Caco-2 (cell line): Measurements from ENCODE around the gene CABP2. TPM values are rescaled to one million over a fixed set of nuclear protein-coding genes. Genes with fewer than 3 reads are reported as not detected.

Experiments
- BruUV-seq: library from RNA; stranded (reverse); fragments of 400-500 nt; replicated peaks from 2 replicates; lab custom pipeline; 2021; lab: Mats Ljungman, UMichigan
- CTCF ChIA-PET: fragments of 300-600 bp; sonication (Branson Sonifier 250); formaldehyde crosslinking; loops from one replicate; lab custom pipeline; 2022; ENCODE audit warnings: antibody characterized with exemption; lab: Charles Lee
- POLR2A ChIA-PET: fragments of 300-600 bp; sonication (Branson Sonifier 250); formaldehyde crosslinking; loops from one replicate; lab custom pipeline; 2022; ENCODE audit warnings: antibody characterized with exemption; lab: Charles Lee
- DNase-seq, 2 experiments: peaks; one replicate each; pipeline versions ENCODE4 v3.0.0 to v3.0.0-alpha.2; 2020 to 2022
- H3K27me3 ChIP-seq: replicated peaks from 2 replicates; pipeline ENCODE4 v1.6.0; 2011; ENCODE audit warnings: low read length; ENCODE audit not compliant: control insufficient read depth, insufficient read depth
- H3K36me3 ChIP-seq: 2 replicates; pipeline ENCODE4 v1.5.1; 2011; ENCODE audit warnings: low read length; ENCODE audit not compliant: control insufficient read depth, insufficient read depth
- H3K4me1 ChIP-seq: fragments of 250-450 bp; sonication (Bioruptor Pico); 2 replicates; pipeline ENCODE4 v1.5.1; 2020; ENCODE audit warnings: mild to moderate bottlenecking
- H3K4me3 ChIP-seq: 2 replicates; pipeline ENCODE4 v1.5.1; 2011; ENCODE audit warnings: low read depth, mild to moderate bottlenecking, control low read depth, low read length
- H3K9me3 ChIP-seq: fragments of 250-450 bp; sonication (Bioruptor Pico); 2 replicates; pipeline ENCODE4 v1.5.1; 2020; ENCODE audit warnings: mild to moderate bottlenecking, moderate library complexity
- H3K27ac Mint-ChIP-seq: one replicate; pipeline ENCODE4 v1.8.0; 2022; ENCODE audit warnings: mixed read lengths; ENCODE audit not compliant: unreplicated experiment
- H3K27me3 Mint-ChIP-seq: one replicate; pipeline ENCODE4 v1.8.0; 2022; ENCODE audit warnings: mixed read lengths; ENCODE audit not compliant: insufficient read depth, unreplicated experiment
- H3K36me3 Mint-ChIP-seq: one replicate; pipeline ENCODE4 v1.8.0; 2022; ENCODE audit warnings: mild to moderate bottlenecking, mixed read lengths; ENCODE audit not compliant: insufficient read depth, unreplicated experiment
- H3K4me1 Mint-ChIP-seq: one replicate; pipeline ENCODE4 v1.8.0; 2022; ENCODE audit warnings: low read depth, mixed read lengths; ENCODE audit not compliant: unreplicated experiment
- H3K4me3 Mint-ChIP-seq: one replicate; pipeline ENCODE4 v1.8.0; 2022; ENCODE audit warnings: mild to moderate bottlenecking, moderate library complexity, mixed read lengths; ENCODE audit not compliant: unreplicated experiment
- H3K9me3 Mint-ChIP-seq: one replicate; pipeline ENCODE4 v1.8.0; 2022; ENCODE audit warnings: mixed read lengths; ENCODE audit not compliant: unreplicated experiment
- CTCF ChIP-seq, 2 experiments: fragments of 200-600 bp in 1 of 2; IDR thresholded peaks; 1 replicate in 1 of 2; 2 replicates in 1 of 2; pipeline versions ENCODE4 v1.5.1 to v1.8.0; 2011 to 2022; ENCODE audit warnings: antibody characterized with exemption in 1 of 2, control low read depth in 1 of 2, inconsistent platforms in 1 of 2, low read depth in 1 of 2, low read length in 1 of 2, mild to moderate bottlenecking in 1 of 2, moderate library complexity in 1 of 2; ENCODE audit not compliant: insufficient read depth in 1 of 2, severe bottlenecking in 1 of 2, unreplicated experiment in 1 of 2
- intact Hi-C: fragments of 100-400 bp; cut with micrococcal nuclease; formaldehyde crosslinking; loops from one replicate; pipeline ENCODE4 v1.10.0; 2022; ENCODE audit not compliant: unreplicated experiment
- total RNA-seq: library from RNA; stranded (reverse); gene quantifications from 2 replicates; pipeline ENCODE4 v1.2.3, GENCODE V29; 2022

CABP2 gene
- total RNA-seq, 1 experiment from 2014 or later, result not detected

GRCh38 chr11:67528376-67528775 is 5.1 kb upstream of the CABP2 start:
- CTCF ChIA-PET, result no interaction called here
- no TSS peak for BruUV-seq
- DNase-seq, result no peak
- Mint-ChIP-seq H3K9me3 (peaks cover 38% of the 10 kb centered on the region), H3K36me3 (no peaks in the 10 kb centered on the region), H3K27ac (no peak overlapping the region), H3K4me3 (no peak overlapping the region), H3K4me1 (no peaks in the 10 kb centered on the region), H3K27me3 (no peaks in the 10 kb centered on the region)
- intact Hi-C loops, result no loop called here
- H3K4me3 ChIP-seq, result no peak overlapping the region
- no peaks in the 10 kb centered on the region for H3K27me3 ChIP-seq
- no peak for TF ChIP-seq CTCF (IDR thresholded peaks at IDR 0.05; ENCODE audit: insufficient read depth in 1 of 2, low read depth in 1 of 2, low read length in 1 of 2, severe bottlenecking in 1 of 2, unreplicated experiment in 1 of 2)
- POLR2A ChIA-PET, result no interaction called here
- no peaks in the 10 kb centered on the region for H3K4me1 ChIP-seq
- no peaks in the 10 kb centered on the region for H3K36me3 ChIP-seq
- peaks cover 20% of the 10 kb centered on the region for H3K9me3 ChIP-seq

GRCh38 chr11:67525275-67525976 is 2.2 kb upstream of the CABP2 start:
- Mint-ChIP-seq H3K4me3 (no peak overlapping the region), H3K9me3 (peaks cover 24% of the 10 kb centered on the region), H3K36me3 (no peaks in the 10 kb centered on the region), H3K4me1 (no peaks in the 10 kb centered on the region), H3K27me3 (no peaks in the 10 kb centered on the region), H3K27ac (no peak overlapping the region)
- no peak for TF ChIP-seq CTCF (IDR thresholded peaks at IDR 0.05; ENCODE audit: insufficient read depth in 1 of 2, low read depth in 1 of 2, low read length in 1 of 2, severe bottlenecking in 1 of 2, unreplicated experiment in 1 of 2)
- intact Hi-C loops, result no loop called here
- no peaks in the 10 kb centered on the region for H3K4me1 ChIP-seq
- ChIA-PET CTCF (no interaction called here), POLR2A (no interaction called here)
- H3K9me3 ChIP-seq, result peaks cover 8% of the 10 kb centered on the region; the same call in 1 of the 2 replicates
- no peaks in the 10 kb centered on the region for H3K36me3 ChIP-seq
- no peak for DNase-seq
- H3K4me3 ChIP-seq, result no peak overlapping the region
- H3K27me3 ChIP-seq, result no peaks in the 10 kb centered on the region
- BruUV-seq, result no TSS peak

GRCh38 chr11:67524480-67524808 is 1.2 kb upstream of the CABP2 start:
- intact Hi-C loops, result no loop called here
- peaks cover 8% of the 10 kb centered on the region; the same call in 1 of the 2 replicates for H3K9me3 ChIP-seq
- H3K9me3 Mint-ChIP-seq, result peaks cover 23% of the 10 kb centered on the region
- H3K4me3 Mint-ChIP-seq, result no peak overlapping the region
- no peak for TF ChIP-seq CTCF (IDR thresholded peaks at IDR 0.05; ENCODE audit: insufficient read depth in 1 of 2, low read depth in 1 of 2, low read length in 1 of 2, severe bottlenecking in 1 of 2, unreplicated experiment in 1 of 2)
- no peaks in the 10 kb centered on the region for H3K36me3 ChIP-seq
- no peak overlapping the region for H3K27ac Mint-ChIP-seq
- H3K27me3 Mint-ChIP-seq, result no peaks in the 10 kb centered on the region
- BruUV-seq, result no TSS peak
- no peaks in the 10 kb centered on the region for H3K4me1 Mint-ChIP-seq
- ChIA-PET POLR2A (interaction anchor here (0.6 kb wide), 1 partner anchor 12 kb away, joined by 3 read pairs; no protein-coding TSS in a partner anchor), CTCF (no interaction called here)
- H3K4me1 ChIP-seq, result no peaks in the 10 kb centered on the region
- DNase-seq, result no peak
- no peak overlapping the region for H3K4me3 ChIP-seq
- H3K27me3 ChIP-seq, result no peaks in the 10 kb centered on the region
- H3K36me3 Mint-ChIP-seq, result no peaks in the 10 kb centered on the region
